Endothelial cell (in vitro differentiated cells): ENCODE measurements around the gene HDAC1. TPM values are rescaled to one million over a fixed set of nuclear protein-coding genes. Genes with fewer than 3 reads are reported as not detected.

Source experiments
- DNase-seq: peaks from one replicate; pipeline ENCODE4 v3.0.0; 2021; ENCODE audit warnings: low spot score
- H3K27ac Mint-ChIP-seq: one replicate; pipeline ENCODE4 v1.8.0; 2021; ENCODE audit warnings: mixed read lengths, inconsistent platforms; ENCODE audit not compliant: unreplicated experiment
- H3K27me3 Mint-ChIP-seq: one replicate; pipeline ENCODE4 v1.8.0; 2021; ENCODE audit warnings: mild to moderate bottlenecking, moderate library complexity, mixed read lengths, inconsistent platforms; ENCODE audit not compliant: unreplicated experiment
- H3K36me3 Mint-ChIP-seq: one replicate; pipeline ENCODE4 v1.8.0; 2021; ENCODE audit warnings: mild to moderate bottlenecking, low read depth, mixed read lengths, inconsistent platforms; ENCODE audit not compliant: unreplicated experiment
- H3K4me1 Mint-ChIP-seq: one replicate; pipeline ENCODE4 v1.8.0; 2021; ENCODE audit warnings: mild to moderate bottlenecking, mixed read lengths, inconsistent platforms; ENCODE audit not compliant: unreplicated experiment
- H3K4me3 Mint-ChIP-seq: one replicate; pipeline ENCODE4 v1.8.0; 2021; ENCODE audit warnings: mild to moderate bottlenecking, mixed read lengths, inconsistent platforms; ENCODE audit not compliant: unreplicated experiment
- H3K9me3 Mint-ChIP-seq: one replicate; pipeline ENCODE4 v1.8.0; 2021; ENCODE audit warnings: mixed read lengths, inconsistent platforms; ENCODE audit not compliant: unreplicated experiment
- total RNA-seq: library from RNA; stranded (reverse); fragmentation: NEBNext Ultra II Directional; extraction: Animal tissue kit (Norgen Biotek cat#: 25700); gene quantifications from one replicate; pipeline ENCODE4 v1.2.1, GENCODE V29; 2021; ENCODE audit not compliant: unreplicated experiment
- TF ChIP-seq, protein P1 (sequence below): fragments of 200-600 bp; sonication (generic); IDR thresholded peaks from one replicate; pipeline ENCODE4 v1.5.0; 2021; ENCODE audit warnings: antibody characterized with exemption; ENCODE audit not compliant: unreplicated experiment

The HDAC1 gene
- total RNA-seq, 1 donor from 2014 or later = 143 TPM

DNA sequence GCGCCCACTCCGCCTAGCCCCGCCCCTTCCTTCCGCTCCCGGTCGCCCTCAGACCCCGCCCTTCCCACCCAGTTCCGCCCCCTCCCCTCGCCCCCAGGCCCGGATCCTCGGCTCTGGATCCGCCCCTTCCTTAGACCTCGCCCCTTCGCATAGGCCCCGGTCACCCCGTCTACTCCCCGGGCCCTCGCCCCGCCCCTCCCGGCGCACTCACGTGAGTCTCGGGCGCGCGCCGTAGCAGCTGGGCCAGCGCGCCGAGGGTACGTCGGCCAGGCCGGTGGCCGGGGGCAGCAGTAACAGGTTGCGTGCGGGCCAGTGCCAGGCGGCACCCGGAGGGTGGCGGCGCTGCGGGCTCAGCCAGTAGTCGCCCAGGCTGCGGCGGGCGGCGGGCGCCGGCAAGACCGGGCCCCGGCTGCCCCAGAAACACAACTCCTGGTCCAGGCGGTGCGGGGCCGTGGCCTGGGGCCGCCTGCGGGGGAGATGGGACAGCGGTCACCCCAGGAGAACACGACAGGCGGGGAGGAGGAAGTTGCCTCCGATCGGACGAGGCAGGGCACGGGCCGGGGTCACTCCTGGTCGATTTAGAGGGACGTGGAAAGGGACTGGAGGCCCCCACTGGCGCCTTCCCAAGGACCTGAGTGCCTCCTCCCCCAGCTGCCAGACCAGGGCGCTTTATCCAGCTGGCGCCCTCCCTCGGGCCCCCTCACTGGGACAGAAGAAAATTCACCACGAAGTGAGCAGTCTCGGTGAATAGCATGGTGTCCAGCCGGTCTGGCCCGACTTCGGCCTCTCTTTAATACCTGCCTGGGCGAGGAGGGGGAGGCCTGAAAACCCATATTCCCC lies 59.7 kb downstream of the HDAC1 start:
- H3K9me3 Mint-ChIP-seq = no peaks in the 10 kb centered on the region
- peak overlapping the region; percentile 81 for H3K4me3 Mint-ChIP-seq
- peaks cover 60% of the 10 kb centered on the region for H3K4me1 Mint-ChIP-seq
- peaks cover 10% of the 10 kb centered on the region for H3K27me3 Mint-ChIP-seq
- DNase-seq = peak; percentile 93
- TF ChIP-seq, protein P1, sequence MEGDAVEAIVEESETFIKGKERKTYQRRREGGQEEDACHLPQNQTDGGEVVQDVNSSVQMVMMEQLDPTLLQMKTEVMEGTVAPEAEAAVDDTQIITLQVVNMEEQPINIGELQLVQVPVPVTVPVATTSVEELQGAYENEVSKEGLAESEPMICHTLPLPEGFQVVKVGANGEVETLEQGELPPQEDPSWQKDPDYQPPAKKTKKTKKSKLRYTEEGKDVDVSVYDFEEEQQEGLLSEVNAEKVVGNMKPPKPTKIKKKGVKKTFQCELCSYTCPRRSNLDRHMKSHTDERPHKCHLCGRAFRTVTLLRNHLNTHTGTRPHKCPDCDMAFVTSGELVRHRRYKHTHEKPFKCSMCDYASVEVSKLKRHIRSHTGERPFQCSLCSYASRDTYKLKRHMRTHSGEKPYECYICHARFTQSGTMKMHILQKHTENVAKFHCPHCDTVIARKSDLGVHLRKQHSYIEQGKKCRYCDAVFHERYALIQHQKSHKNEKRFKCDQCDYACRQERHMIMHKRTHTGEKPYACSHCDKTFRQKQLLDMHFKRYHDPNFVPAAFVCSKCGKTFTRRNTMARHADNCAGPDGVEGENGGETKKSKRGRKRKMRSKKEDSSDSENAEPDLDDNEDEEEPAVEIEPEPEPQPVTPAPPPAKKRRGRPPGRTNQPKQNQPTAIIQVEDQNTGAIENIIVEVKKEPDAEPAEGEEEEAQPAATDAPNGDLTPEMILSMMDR = peak; percentile 19
- peak overlapping the region; percentile 75 for H3K27ac Mint-ChIP-seq
- peaks cover 5% of the 10 kb centered on the region for H3K36me3 Mint-ChIP-seq

DNA sequence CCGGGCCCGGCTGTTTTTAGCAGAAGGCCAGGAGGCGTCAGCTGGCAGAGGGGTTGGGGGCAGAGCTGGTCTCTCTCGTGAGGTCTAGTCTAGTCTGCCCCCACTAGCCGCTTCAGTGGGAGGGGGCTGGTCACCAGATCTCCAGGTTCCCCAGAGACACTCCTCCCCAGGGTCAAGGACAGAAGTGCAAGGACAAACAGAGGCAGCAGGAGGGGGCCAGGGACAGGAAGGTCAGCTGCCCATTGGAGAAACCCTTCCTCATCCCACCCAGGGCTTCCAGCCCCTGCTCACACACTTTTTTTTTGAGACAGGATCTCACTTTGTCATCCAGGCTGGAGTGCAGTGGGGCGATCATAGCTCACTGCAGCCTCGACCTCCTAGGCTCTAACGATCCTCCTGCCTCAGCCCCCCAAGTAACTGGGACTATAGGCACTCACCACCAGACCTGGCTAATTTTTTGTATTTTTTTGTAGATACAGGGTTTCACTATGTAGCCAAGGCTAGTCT lies 60.4 kb downstream of the HDAC1 start:
- no peaks in the 10 kb centered on the region for H3K9me3 Mint-ChIP-seq
- peaks cover 9% of the 10 kb centered on the region for H3K27me3 Mint-ChIP-seq
- H3K4me1 Mint-ChIP-seq = peaks cover 56% of the 10 kb centered on the region
- no peak for DNase-seq
- peak overlapping the region; percentile 9 for H3K27ac Mint-ChIP-seq
- TF ChIP-seq, protein P1 = no peak
- H3K4me3 Mint-ChIP-seq = peak overlapping the region; percentile 51
- H3K36me3 Mint-ChIP-seq = peaks cover 5% of the 10 kb centered on the region

DNA sequence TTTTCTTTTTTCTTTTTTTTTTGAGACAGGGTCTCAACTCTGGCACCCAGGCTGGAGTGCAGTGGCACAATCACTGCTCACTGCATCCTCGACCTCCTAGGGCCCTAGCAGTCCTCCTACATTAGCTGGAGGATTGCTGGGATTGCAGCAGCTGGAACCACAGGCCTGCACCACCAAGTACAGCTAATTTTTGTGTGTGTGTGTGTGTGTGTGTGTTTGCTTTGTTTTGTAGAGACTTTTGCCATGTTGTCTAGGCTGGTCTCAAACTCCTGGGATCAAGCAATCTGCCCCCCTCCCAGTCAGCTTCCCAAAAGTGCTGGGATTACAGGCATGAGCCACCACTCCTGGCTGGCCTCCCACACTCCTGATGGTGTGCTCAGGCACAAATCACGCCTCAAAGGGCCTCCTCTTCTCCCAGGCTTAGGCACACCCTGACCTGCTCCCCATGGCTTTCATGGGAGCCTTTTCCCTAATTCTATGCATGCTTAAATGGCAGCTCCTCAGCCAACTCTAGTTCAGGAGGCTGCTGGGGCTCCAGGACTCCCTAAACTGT lies 61.0 kb downstream of the HDAC1 start:
- peaks cover 5% of the 10 kb centered on the region for H3K36me3 Mint-ChIP-seq
- peaks cover 55% of the 10 kb centered on the region for H3K4me1 Mint-ChIP-seq
- peaks cover 13% of the 10 kb centered on the region for H3K27me3 Mint-ChIP-seq
- no peaks in the 10 kb centered on the region for H3K9me3 Mint-ChIP-seq
- TF ChIP-seq, protein P1 = no peak
- peak overlapping the region; percentile 69 for H3K4me3 Mint-ChIP-seq
- no peak for DNase-seq
- H3K27ac Mint-ChIP-seq = peak overlapping the region; percentile 0

DNA sequence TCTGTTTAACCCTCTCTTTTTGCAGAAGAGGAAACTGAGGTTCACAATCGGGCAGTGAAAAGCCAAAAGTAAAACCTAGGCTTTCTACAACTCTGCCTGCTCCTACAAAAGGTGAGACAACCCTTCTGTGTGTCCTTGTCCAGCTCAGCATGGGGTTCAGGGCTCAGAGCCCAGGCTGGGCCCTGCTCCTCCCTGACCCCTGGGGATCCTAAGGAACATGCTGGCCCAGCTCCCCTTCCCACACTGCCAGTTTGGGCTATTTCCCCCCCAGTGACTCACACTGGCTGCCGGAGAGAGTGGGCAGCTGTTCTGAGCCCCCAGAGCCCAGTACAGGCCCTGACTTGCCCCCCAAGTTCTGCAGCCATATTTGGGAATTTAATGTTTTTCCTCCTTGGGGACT lies 61.5 kb downstream of the HDAC1 start:
- TF ChIP-seq, protein P1 = no peak
- no peaks in the 10 kb centered on the region for H3K9me3 Mint-ChIP-seq
- peaks cover 5% of the 10 kb centered on the region for H3K36me3 Mint-ChIP-seq
- peak overlapping the region; percentile 69 for H3K4me3 Mint-ChIP-seq
- no peak for DNase-seq
- peak overlapping the region; percentile 0 for H3K27ac Mint-ChIP-seq
- H3K27me3 Mint-ChIP-seq = peaks cover 13% of the 10 kb centered on the region
- peaks cover 49% of the 10 kb centered on the region for H3K4me1 Mint-ChIP-seq
